ENCODE results near the gene SLIT3. TPM values are rescaled to one million over a fixed set of nuclear protein-coding genes. Genes with fewer than 3 reads are reported as not detected.

Gene SLIT3
- total RNA-seq, 1 donor from 2014 or later: 5.0 TPM

DNA sequence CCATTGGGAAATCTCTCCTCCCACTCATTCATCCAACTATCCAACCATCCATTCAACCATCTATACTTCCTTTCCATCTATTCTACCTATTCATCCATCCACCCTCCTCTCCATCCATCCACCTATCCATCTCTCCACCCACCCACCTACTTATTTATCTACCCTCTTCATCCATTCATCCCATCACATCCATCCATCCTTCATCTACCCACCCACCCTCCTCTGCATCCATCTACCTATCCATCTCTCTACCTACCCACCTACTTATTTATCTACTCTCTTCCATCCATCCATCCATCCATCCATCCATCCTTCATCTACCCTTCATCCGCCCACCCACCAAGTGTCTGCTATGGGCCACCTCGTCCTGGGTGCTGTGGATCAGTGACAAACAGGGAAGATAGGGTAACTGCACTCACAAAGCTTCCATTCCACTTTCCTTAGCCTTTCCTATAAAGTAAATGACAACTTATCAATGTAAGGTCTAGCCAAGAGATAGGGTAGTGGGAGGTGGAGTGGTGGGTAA lies 625.0 kb downstream of the SLIT3 start:
- TF ChIP-seq, protein P1, sequence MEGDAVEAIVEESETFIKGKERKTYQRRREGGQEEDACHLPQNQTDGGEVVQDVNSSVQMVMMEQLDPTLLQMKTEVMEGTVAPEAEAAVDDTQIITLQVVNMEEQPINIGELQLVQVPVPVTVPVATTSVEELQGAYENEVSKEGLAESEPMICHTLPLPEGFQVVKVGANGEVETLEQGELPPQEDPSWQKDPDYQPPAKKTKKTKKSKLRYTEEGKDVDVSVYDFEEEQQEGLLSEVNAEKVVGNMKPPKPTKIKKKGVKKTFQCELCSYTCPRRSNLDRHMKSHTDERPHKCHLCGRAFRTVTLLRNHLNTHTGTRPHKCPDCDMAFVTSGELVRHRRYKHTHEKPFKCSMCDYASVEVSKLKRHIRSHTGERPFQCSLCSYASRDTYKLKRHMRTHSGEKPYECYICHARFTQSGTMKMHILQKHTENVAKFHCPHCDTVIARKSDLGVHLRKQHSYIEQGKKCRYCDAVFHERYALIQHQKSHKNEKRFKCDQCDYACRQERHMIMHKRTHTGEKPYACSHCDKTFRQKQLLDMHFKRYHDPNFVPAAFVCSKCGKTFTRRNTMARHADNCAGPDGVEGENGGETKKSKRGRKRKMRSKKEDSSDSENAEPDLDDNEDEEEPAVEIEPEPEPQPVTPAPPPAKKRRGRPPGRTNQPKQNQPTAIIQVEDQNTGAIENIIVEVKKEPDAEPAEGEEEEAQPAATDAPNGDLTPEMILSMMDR (IDR thresholded peaks at IDR 0.05; ENCODE audit: insufficient read depth, low read length, poor library complexity, severe bottlenecking): no peak
- Histone ChIP-seq H3K27me3 (ENCODE audit: control insufficient read depth, insufficient read depth, low read length) (no peaks in the 10 kb centered on the region), H3K36me3 (ENCODE audit: control insufficient read depth, insufficient read depth, low read length) (no peaks in the 10 kb centered on the region), H3K4me3 (ENCODE audit: low read depth, low read length) (no peak overlapping the region)
- no peak for DNase-seq (ENCODE audit: low read depth)

DNA sequence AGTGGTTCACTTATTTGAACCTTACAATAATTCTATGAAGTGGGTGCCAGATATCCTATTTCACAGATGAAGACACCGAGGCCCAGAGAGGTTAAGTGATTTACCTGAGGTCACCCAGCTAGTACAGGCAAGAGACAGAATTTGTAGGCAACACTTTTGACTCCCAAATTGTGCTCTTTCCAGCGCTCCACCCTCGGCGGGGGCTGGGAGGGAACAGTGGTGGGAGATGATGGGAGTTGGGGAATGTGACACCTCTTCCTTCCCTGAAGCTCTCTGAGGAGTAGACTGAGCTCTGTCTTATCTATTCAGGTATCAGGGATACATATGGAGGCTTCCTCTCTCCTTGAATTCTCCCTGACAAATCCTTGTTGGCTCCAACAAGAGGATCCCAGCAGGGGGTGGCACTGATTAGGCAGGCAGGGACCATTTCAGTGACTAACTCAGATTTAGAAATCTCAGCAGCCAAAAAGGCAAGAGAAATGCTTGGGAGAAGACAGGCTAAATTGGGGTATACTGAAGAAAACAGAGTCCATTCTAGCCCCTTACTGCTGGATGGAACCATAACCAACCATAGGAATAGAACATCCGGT lies 626.0 kb downstream of the SLIT3 start:
- DNase-seq (ENCODE audit: low read depth): no peak
- Histone ChIP-seq H3K4me3 (ENCODE audit: low read depth, low read length) (no peak overlapping the region), H3K27me3 (ENCODE audit: control insufficient read depth, insufficient read depth, low read length) (no peaks in the 10 kb centered on the region), H3K36me3 (ENCODE audit: control insufficient read depth, insufficient read depth, low read length) (no peaks in the 10 kb centered on the region)
- TF ChIP-seq, protein P1 (IDR thresholded peaks at IDR 0.05; ENCODE audit: insufficient read depth, low read length, poor library complexity, severe bottlenecking): no peak

DNA sequence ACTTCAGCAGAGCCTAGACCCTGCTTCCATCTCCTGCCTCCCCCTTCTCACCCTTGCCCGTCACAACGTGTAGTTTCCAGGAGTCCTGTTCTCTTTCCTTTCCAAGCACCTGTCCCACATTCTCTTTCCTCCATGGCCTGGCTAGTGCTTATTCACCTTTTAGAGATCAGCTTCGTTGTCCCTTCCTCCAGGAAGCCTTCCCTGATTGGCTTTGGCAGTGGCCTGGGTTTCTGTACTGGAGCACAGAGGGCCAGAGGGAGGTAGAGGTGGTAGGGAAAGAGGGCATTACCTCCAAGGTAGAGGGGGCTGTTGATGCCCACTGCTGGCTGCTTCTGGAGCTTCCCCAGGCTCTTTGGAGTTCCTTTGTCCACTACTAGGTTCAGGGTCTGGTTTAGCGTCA lies 628.1 kb downstream of the SLIT3 start:
- TF ChIP-seq, protein P1 (IDR thresholded peaks at IDR 0.05; ENCODE audit: insufficient read depth, low read length, poor library complexity, severe bottlenecking): no peak
- H3K4me3 ChIP-seq (ENCODE audit: low read depth, low read length): no peak overlapping the region

DNA sequence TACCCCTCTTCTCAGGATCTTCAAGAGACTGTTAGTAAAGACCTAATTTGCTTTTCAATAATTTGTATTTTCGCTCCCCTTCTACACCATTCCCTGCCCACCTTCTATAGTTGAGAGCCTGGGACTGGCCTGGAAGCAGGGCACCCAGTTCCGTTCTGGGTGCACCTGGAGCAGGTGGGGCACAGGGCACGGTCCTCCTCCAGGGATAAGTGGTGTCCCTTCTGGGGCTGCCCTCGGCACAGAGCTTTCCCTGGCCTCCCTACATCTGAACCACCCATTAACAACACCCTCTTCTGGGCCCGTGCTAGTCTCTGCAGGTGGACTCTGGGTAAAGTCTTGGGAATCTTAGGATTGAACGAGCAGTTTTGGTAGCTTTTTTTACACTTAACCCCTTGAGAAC lies 628.9 kb downstream of the SLIT3 start:
- TF ChIP-seq, protein P1 (IDR thresholded peaks at IDR 0.05; ENCODE audit: insufficient read depth, low read length, poor library complexity, severe bottlenecking): no peak
- no peak for DNase-seq (ENCODE audit: low read depth)
- no peak overlapping the region for H3K4me3 ChIP-seq (ENCODE audit: low read depth, low read length)

More for the DNA sequence above, 628.1 kb downstream of the SLIT3 start:
- H3K36me3 ChIP-seq (ENCODE audit: control insufficient read depth, insufficient read depth, low read length): no peaks in the 10 kb centered on the region
- no peaks in the 10 kb centered on the region for H3K27me3 ChIP-seq (ENCODE audit: control insufficient read depth, insufficient read depth, low read length)
- DNase-seq (ENCODE audit: low read depth): no peak

DNA sequence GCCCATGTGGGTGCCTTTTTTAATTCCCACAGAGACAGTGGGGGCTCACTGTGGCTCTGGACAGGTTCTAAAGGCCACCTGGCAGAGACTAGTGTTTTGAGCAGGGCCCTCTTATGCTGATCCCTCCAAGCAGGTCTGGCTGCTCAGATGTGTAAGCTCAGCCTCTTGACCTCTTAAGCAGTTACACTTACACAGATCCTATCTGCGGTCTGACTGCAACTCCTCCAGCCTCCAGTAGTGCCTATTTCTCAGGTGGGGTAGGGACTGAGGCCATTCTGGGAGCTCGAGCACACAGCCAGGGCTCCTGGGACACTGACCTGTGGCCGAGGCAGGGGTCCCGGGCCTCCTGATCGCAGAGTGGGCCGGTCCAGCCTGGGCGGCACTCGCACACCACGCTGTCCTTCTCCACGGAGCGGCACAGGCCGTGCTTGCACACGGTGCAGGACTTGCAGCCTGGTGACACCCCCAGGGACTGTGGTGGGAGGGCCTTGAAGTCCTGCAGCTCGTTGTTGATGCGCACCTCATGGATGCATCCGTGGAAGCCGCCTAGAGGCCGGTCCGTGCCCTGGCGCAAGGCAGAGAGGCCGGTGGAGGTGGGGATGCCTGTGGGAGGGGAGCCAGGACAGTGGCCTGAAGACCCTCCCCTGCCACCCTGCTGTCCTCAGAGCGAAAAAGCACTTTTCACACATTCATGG lies 629.9 kb downstream of the SLIT3 start:
- H3K36me3 ChIP-seq (ENCODE audit: control insufficient read depth, insufficient read depth, low read length): no peaks in the 10 kb centered on the region
- no peak overlapping the region for H3K4me3 ChIP-seq (ENCODE audit: low read depth, low read length)
- TF ChIP-seq, protein P1 (IDR thresholded peaks at IDR 0.05; ENCODE audit: insufficient read depth, low read length, poor library complexity, severe bottlenecking): no peak
- no peaks in the 10 kb centered on the region for H3K27me3 ChIP-seq (ENCODE audit: control insufficient read depth, insufficient read depth, low read length)
- no peak for DNase-seq (ENCODE audit: low read depth)

More for the DNA sequence above, 628.9 kb downstream of the SLIT3 start:
- no peaks in the 10 kb centered on the region for H3K36me3 ChIP-seq (ENCODE audit: control insufficient read depth, insufficient read depth, low read length)
- no peaks in the 10 kb centered on the region for H3K27me3 ChIP-seq (ENCODE audit: control insufficient read depth, insufficient read depth, low read length)
